Smooth muscle cell of the pulmonary artery (primary cell): ENCODE data around the gene TLDC2. TPM values are rescaled to one million over a fixed set of nuclear protein-coding genes. Genes with fewer than 3 reads are reported as not detected.

Experiments used
- total RNA-seq: library from RNA; depleted of rRNA; stranded (reverse); fragments of >200 nt; gene quantifications from 2 replicates; pipeline ENCODE4 v1.2.3, GENCODE V29; 2014

The TLDC2 gene
- total RNA-seq, result not detected in 2 replicates

DNA sequence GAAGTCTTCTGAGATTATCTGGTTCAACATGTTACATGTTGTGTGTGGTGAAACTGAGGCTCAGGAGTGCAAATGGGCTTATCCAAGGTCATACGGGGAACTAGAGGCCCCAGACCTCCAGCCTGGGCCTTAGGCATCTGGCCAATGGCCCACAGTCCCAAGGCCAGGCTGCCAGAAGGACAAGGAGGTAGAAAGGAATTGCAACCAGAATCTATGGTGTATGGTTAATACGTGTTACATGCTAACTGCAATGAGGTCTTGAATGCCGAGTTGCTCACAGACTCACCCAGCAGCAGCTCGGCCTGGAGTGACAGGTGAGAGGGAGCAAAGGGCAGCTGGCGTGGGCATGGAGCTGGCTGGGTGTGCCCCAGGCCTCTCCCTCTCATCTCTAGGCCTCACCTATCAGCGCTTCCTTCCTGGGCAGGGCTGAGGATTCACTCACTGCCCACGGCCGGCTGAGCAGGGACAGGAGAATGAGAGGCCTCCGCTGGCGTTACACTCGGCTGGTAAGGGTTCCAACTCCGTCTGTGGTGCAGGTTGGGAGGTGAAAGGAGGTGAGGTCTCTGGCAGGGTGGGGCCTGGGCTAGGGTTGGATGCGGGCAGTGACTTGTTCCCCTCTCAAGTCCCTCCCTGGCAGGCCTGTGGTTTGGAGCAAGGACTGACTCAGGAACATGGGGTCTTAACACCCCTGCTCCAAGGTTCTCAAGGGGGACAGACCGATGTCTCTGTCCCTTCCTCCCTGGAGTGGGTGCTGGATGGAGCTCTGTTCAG lies at the start of gene TLDC2:
TSS of gene TLDC2 (plus strand) at position 437 of the 771 bp plus-strand sequence. CDS start at position 474, 37 bp downstream.

Other genes with a start within 250 kb of the TLDC2 start
- gene SLA2, start 229.9 kb upstream of the TLDC2 start, total RNA-seq, result 0.03 TPM in 1 of 2 replicates, not detected in the other
- gene NDRG3, start 130.0 kb upstream of the TLDC2 start, total RNA-seq, result 21.5 and 29.3 TPM in 2 replicates
- 6.7 and 10.4 TPM in 2 replicates for gene DSN1, start 102.4 kb upstream of the TLDC2 start, total RNA-seq
- 16.3 and 18.8 TPM in 2 replicates for gene SAMHD1, start 75.6 kb downstream of the TLDC2 start, total RNA-seq
- gene RBL1, start 219.9 kb downstream of the TLDC2 start, total RNA-seq, result 5.5 and 7.3 TPM in 2 replicates